LNCaP clone FGC (cell line): ENCODE measurements around the gene FTCD.

Experiments
- DNase-seq: peaks from one replicate; pipeline ENCODE4 v3.0.0-alpha.2; 2011; ENCODE audit warnings: low read depth
- H3K4me3 ChIP-seq: 2 replicates; pipeline ENCODE4 v1.5.1; 2011; ENCODE audit warnings: mild to moderate bottlenecking, low read depth, low read length, control low read depth
- TF ChIP-seq, protein P1 (sequence below): IDR thresholded peaks from 2 replicates; pipeline ENCODE4 v1.5.1; 2012; ENCODE audit warnings: mild to moderate bottlenecking; ENCODE audit not compliant: control insufficient read depth, insufficient read depth; ENCODE audit errors: extremely low read depth

The FTCD gene

GRCh38 chr21:46092811-46093667 is 62.3 kb downstream of the FTCD start:
- H3K4me3 ChIP-seq = no peak overlapping the region
- DNase-seq = no peak
- TF ChIP-seq, protein P1, sequence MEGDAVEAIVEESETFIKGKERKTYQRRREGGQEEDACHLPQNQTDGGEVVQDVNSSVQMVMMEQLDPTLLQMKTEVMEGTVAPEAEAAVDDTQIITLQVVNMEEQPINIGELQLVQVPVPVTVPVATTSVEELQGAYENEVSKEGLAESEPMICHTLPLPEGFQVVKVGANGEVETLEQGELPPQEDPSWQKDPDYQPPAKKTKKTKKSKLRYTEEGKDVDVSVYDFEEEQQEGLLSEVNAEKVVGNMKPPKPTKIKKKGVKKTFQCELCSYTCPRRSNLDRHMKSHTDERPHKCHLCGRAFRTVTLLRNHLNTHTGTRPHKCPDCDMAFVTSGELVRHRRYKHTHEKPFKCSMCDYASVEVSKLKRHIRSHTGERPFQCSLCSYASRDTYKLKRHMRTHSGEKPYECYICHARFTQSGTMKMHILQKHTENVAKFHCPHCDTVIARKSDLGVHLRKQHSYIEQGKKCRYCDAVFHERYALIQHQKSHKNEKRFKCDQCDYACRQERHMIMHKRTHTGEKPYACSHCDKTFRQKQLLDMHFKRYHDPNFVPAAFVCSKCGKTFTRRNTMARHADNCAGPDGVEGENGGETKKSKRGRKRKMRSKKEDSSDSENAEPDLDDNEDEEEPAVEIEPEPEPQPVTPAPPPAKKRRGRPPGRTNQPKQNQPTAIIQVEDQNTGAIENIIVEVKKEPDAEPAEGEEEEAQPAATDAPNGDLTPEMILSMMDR = no peak

- TF ChIP-seq, protein P1 = no peak
- DNase-seq = no peak
- no peak overlapping the region for H3K4me3 ChIP-seq
Measured at GRCh38 chr21:46092026-46092764, 63.2 kb downstream of the FTCD start.

DNA sequence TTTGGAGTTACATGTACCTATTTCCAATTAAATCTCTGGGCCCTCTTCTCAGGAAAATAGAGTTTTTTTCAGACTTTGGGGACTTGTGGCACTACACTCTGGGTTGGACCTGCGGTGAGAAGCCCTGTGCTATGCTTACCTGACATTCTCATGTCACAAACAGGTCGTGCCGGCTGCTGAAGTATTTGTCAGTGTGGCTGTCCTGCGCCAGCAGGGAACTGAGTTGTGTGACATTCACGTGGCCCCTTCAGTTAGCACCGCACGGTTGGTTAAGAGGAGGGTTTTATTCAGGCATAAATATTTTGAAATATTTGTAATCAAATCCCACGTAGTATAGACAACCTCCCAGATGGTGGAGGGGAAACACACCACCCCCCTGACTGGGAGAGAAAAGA is 63.8 kb downstream of the FTCD start:
- no peak overlapping the region for H3K4me3 ChIP-seq
- no peak for DNase-seq
- TF ChIP-seq, protein P1 = no peak

- TF ChIP-seq, protein P1 = no peak
- H3K4me3 ChIP-seq = no peak overlapping the region
- no peak for DNase-seq
Measured at GRCh38 chr21:46091118-46091517, 64.3 kb downstream of the FTCD start.

GRCh38 chr21:46089285-46089684 is 66.1 kb downstream of the FTCD start:
- TF ChIP-seq, protein P1 = no peak
- DNase-seq = no peak
- no peak overlapping the region for H3K4me3 ChIP-seq

DNA sequence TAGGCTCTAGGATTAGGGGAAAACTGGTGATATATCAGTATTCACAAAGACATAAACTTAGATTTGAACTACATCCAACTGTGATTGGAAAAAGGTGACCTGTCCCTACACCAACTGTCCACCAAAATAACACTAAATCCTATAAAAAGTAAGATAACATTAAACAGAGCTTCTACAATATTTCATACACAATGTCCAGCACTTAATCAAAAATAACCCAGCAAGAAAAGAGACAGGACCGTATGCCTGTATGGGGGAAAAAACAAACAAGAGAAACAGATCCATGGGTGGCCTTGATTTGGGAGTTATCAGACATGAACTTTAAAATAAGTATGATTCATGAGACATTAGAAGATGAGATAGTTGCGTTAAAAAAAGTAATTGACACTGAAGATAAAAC is 67.2 kb downstream of the FTCD start:
- no peak for DNase-seq
- H3K4me3 ChIP-seq = no peak overlapping the region
- TF ChIP-seq, protein P1 = no peak
